DND-41 (cell line): ENCODE results near the gene DCAF11.

Experiments
- ATAC-seq: fragments of 200-7000 bp; cut with Tn5 transposase; 3 replicates; pipeline ENCODE4 v1.9.1; 2021; ENCODE audit warnings: low read depth; ENCODE audit not compliant: insufficient read depth
- DNase-seq: peaks from one replicate; pipeline ENCODE4 v3.0.0-alpha.2; 2020
- H2AFZ ChIP-seq: 2 replicates; pipeline ENCODE4 v1.6.0; 2012; ENCODE audit warnings: low read depth, low read length
- H3K27ac ChIP-seq: 2 replicates; pipeline ENCODE4 v1.5.1; 2012; ENCODE audit warnings: low read length, inconsistent platforms
- H3K27me3 ChIP-seq: fragments of 200-600 bp; sonication (generic); 2 replicates; pipeline ENCODE4 v1.6.0; 2012; ENCODE audit warnings: low read length, mild to moderate bottlenecking, inconsistent platforms; ENCODE audit not compliant: insufficient read depth, poor library complexity
- H3K36me3 ChIP-seq: 2 replicates; pipeline ENCODE4 v1.5.1; 2012; ENCODE audit warnings: low read length, inconsistent platforms; ENCODE audit not compliant: insufficient read depth
- H3K4me1 ChIP-seq: 2 replicates; pipeline ENCODE4 v1.5.1; 2012; ENCODE audit warnings: mild to moderate bottlenecking, low read length; ENCODE audit not compliant: insufficient read depth
- H3K4me2 ChIP-seq: 2 replicates; pipeline ENCODE4 v1.6.0; 2012; ENCODE audit warnings: mild to moderate bottlenecking, moderate library complexity, low read length, inconsistent platforms; ENCODE audit not compliant: insufficient read depth
- H3K4me3 ChIP-seq, 2 experiments: fragments of 200-600 bp in 1 of 2; shearing (Covaris generic) in 1 of 2; 2 replicates each; pipeline ENCODE4 v1.5.1; 2012 to 2016; ENCODE audit warnings: inconsistent platforms in 2 of 2, low read length in 2 of 2, mild to moderate bottlenecking in 2 of 2, low read depth in 1 of 2, moderate library complexity in 1 of 2
- H3K79me2 ChIP-seq: 2 replicates; pipeline ENCODE4 v1.6.0; 2012; ENCODE audit warnings: low read length, inconsistent platforms; ENCODE audit not compliant: insufficient read depth
- H3K9ac ChIP-seq: 2 replicates; pipeline ENCODE4 v1.6.0; 2012; ENCODE audit warnings: low read depth, mild to moderate bottlenecking, inconsistent platforms, low read length, moderate library complexity
- H3K9me3 ChIP-seq: 2 replicates; pipeline ENCODE4 v1.5.1; 2012; ENCODE audit warnings: low read length, moderate library complexity, mild to moderate bottlenecking, inconsistent platforms; ENCODE audit not compliant: insufficient read depth, severe bottlenecking
- H4K20me1 ChIP-seq: 2 replicates; pipeline ENCODE4 v1.6.0; 2012; ENCODE audit warnings: low read length; ENCODE audit not compliant: insufficient read depth
- CTCF ChIP-seq: IDR thresholded peaks from 2 replicates; pipeline ENCODE4 v1.5.1; 2012; ENCODE audit warnings: borderline replicate concordance, low read length, moderate library complexity, mild to moderate bottlenecking; ENCODE audit not compliant: poor library complexity, severe bottlenecking; ENCODE audit errors: extremely low read depth
- EZH2 ChIP-seq: IDR thresholded peaks from 3 replicates; pipeline ENCODE4 v1.6.1; 2012; ENCODE audit warnings: borderline replicate concordance, low read depth, mild to moderate bottlenecking, moderate library complexity, low read length, inconsistent platforms; ENCODE audit not compliant: severe bottlenecking

The DCAF11 gene

GRCh38 chr14:24077086-24077485 is 37.5 kb upstream of the DCAF11 start:
- no peak for ATAC-seq

GRCh38 chr14:24078146-24078545 is 36.4 kb upstream of the DCAF11 start:
- Histone ChIP-seq H4K20me1 (peaks cover 20% of the 10 kb centered on the region), H3K36me3 (no peaks in the 10 kb centered on the region), H3K9ac (no peak overlapping the region), H3K27me3 (peaks cover 31% of the 10 kb centered on the region), H3K4me3 (no peak overlapping the region), H3K4me1 (peaks cover 15% of the 10 kb centered on the region), H2AFZ (no peak overlapping the region), H3K79me2 (no peaks in the 10 kb centered on the region), H3K4me2 (no peak overlapping the region), H3K27ac (no peak overlapping the region), H3K9me3 (no peaks in the 10 kb centered on the region)
- no peak for DNase-seq
- TF ChIP-seq CTCF (no peak), EZH2 (no peak)
- ATAC-seq: no peak

More at GRCh38 chr14:24077086-24077485, 37.5 kb upstream of the DCAF11 start:
- Histone ChIP-seq H3K27ac (no peak overlapping the region), H3K79me2 (no peaks in the 10 kb centered on the region), H3K4me1 (peaks cover 15% of the 10 kb centered on the region), H3K4me3 (no peak overlapping the region), H3K27me3 (peaks cover 21% of the 10 kb centered on the region), H3K9ac (no peak overlapping the region), H4K20me1 (peaks cover 18% of the 10 kb centered on the region), H3K9me3 (no peaks in the 10 kb centered on the region), H3K36me3 (no peaks in the 10 kb centered on the region), H3K4me2 (no peak overlapping the region), H2AFZ (no peak overlapping the region)
- TF ChIP-seq CTCF (no peak), EZH2 (no peak)
- no peak for DNase-seq

GRCh38 chr14:24079491-24080141 is 35.0 kb upstream of the DCAF11 start:
- DNase-seq: no peak

More at GRCh38 chr14:24079491-24080141, 35.0 kb upstream of the DCAF11 start:
- Histone ChIP-seq H3K27ac (no peak overlapping the region), H3K79me2 (no peaks in the 10 kb centered on the region), H3K36me3 (no peaks in the 10 kb centered on the region), H4K20me1 (peaks cover 20% of the 10 kb centered on the region), H2AFZ (no peak overlapping the region), H3K4me1 (peaks cover 15% of the 10 kb centered on the region), H3K27me3 (peaks cover 31% of the 10 kb centered on the region), H3K9ac (no peak overlapping the region), H3K4me2 (no peak overlapping the region), H3K4me3 (no peak overlapping the region), H3K9me3 (no peaks in the 10 kb centered on the region)
- no peak for TF ChIP-seq CTCF
- TF ChIP-seq EZH2: no peak
- no peak for ATAC-seq
